Tongue (tissue), 3 donors: ENCODE data around the gene ECI1. TPM values are rescaled to one million over a fixed set of nuclear protein-coding genes. Genes with fewer than 3 reads are reported as not detected.
A peak's percentile ranks its signal among the peaks of the same experiment; 100 is the strongest.

Experiments used
- DNase-seq: peaks from one replicate; pipeline ENCODE4 v3.0.0-alpha.2; 2015
- small RNA-seq: library from RNA; depleted of rRNA; stranded (forward); fragments of <200 nt; gene quantifications from one replicate; pipeline ENCODE3, GENCODE V24; 2014; ENCODE audit warnings: low replicate concordance
- total RNA-seq: library from RNA; depleted of rRNA; stranded (reverse); fragments of >200 nt; gene quantifications from one replicate; pipeline ENCODE4 v1.2.3, GENCODE V29; 2014

ECI1 gene
- total RNA-seq, 1 donor from 2014 or later, result 83.7 TPM

DNA sequence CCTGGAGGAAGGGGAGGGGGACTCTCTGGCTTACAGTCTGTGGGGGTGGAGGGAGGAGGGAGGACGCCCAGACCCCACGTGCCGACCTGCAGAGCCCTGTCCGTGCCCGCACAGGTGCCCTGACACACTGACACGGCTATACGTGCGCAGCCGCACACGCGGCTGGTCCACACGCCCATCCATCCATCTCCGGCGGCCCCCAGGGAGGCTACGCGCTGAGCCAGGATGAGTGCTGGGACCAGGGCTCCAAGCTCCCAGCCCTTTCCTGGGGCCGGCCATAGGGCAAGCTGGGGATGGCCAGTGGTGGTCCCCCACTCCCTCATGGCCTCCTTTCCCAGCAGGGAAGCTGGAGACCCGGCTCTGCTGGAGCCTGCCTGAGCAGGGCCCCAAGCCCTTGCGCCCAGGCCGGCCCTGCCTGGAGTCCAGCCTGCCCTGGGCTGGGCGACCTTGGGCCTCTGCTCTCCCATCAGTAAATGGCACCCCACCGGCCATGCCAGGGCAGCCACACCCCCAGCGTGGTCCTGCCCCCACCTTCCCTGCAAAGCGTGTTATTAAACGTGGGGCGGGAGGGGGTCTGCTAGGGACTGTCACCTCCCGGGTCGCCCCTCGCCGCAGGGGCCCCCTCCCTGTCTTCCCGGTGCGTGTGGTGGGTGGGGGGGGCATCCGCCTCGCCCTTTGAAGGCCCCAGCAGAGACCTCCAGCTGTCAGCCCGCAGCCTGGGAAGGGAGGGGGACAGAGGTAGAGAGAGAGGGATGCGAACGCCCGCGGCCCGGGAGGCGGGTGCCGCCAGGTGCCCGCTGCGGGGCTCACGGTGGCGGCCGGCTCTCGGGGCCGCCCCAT lies 55.8 kb downstream of the ECI1 start:
- DNase-seq, result no peak

DNA sequence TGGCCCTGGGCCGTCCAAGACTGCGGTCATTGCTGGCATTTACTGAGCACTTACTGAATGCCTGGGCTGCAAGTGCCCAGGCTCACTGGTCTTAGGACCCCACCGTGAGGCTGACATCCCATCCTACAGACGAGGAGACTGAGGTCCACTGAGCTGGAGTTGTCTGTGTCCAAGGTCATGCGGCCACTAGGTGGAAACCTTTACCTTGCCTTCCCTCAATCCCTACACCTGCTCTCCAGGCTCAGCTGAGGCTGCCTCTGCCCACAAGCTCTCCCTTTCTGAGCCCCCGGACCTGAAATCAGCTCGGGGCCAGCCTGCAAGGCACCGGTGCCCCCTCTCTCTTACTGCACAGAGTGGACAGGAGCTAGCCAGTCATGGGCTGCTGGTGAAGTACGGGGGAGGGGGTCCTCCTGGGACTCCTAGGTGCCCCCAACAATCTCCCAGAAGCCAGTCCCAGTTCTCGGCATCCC lies 56.5 kb downstream of the ECI1 start:
- peak; percentile 57 for DNase-seq

DNA sequence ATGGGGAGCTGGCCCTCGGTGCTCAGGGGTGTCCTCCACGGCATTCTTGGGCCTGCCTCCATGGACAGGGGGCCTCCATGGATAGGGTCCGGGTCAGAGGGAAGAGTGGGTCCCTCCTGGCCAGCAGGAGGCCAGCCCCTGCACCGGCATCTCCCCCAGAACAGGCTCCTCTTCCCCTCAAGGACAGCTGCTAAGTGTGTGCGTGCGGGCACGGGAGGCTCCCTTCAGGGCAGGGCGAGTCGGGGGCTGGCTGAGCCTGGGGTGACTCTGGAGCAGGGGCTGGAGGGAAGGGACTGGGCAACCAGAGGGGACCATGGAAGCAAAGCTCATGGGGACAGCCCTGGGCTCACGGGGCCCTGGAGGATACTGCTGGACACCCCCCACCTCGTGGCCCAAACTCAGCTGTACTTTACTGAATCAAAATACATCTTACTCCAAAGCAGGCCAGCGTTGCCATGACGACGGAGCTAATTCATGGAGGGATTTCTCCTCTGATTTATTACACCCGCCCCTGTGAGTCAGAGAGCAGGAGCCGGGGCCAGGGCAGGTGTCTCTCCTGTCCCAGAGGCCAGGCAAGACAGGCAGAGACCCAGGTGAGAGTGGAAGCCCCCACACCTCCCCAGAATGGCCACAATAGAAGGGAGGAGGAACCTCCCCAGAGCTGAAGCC lies 57.1 kb downstream of the ECI1 start:
- peak; percentile 59 for DNase-seq

DNA sequence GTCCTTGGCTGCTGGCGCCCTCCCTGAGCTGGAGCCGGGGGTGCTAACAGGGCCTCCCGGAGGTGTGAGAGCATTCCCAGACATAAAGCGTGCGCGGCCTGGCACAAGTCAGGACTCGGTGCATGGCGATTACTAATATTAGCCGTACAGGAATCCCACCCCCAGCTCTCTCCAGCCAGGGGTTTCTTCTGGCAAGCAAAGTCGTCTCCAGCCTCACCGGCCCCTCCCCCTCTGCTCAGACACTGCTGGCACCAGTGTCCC lies 60.0 kb downstream of the ECI1 start:
- DNase-seq, result no peak

DNA sequence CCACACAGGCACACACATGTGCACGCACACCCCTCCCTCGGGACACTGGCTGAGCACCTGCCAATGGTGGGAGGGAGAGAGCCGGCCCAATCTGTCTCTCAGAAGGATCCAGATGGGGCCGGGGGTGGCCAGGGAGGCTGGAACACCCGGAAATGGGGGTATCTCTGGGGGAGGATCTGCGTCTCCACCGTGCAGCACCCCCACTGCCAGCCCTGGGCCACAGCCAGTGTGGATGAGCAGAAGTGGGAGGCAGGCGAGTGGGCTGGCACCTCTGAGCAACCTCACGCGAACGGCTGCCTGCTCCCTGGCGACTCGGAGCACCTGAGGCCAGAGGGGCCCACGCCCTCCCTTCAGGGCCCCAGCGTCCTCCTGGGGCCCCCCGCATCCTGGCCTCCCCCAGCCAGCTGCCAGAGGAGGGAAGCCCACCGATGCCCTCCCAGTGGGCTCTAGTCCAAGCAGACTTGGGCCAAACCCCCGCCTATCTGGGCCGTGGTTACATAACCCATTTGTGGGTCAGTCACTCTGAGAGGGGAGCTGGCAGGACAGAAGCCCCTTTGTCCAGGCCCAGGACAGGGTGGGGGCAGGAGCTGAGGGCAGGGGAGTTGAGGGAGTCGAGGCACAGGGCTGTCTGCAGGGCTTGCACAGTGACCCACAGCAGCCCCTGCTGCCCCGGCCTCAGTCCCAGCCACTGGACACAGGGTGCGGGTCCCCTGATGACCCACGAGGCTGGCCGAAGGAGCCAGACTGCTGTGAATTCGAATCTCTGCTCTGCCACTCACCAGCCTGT lies 60.5 kb downstream of the ECI1 start:
- DNase-seq, result no peak

DNA sequence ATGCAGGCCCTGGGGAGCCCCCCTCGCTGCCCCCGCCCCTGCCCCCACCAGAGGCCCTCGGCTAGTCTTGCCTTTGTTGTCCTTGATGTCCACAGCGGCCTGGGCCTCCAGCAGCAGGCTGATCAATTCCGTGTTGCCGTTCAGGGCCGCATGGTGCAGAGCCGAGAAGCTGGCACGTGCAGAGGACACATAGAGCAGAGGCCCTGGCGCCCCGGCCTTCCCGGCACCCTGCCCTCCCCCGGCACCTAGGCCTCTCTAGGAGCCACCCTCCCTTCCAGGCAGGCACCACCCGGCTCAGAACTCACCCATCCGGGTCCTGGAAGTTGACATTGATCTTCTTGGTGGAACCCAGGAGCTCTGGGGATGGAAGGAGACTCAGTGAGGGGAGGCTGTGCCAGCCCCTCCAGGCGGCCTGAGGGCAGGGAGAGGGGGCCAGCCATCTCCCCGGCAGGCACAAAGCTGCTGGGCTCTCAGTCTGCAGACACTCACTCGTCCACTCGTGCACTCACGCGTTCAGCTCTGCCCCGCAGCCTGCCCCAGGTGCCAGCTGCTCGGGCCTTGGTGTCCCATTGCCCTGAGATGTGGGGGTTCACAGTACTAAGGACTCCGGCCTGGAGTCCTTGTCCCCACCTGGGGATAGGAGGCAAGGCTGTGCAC lies 61.3 kb downstream of the ECI1 start:
- no peak for DNase-seq

Small RNA genes lying within 50 kb of the gene (small RNA-seq; reads per million reads assigned to genes)
- gene MIR3677 (not detected), gene MIR4717 (not detected)

Other genes starting within 250 kb of the ECI1 start
- 15.2 TPM for gene ZNF598, start 241.8 kb downstream of the ECI1 start, total RNA-seq
- gene NPW, start 231.8 kb downstream of the ECI1 start, total RNA-seq, result 0.82 TPM
- 45.7 TPM for gene NHERF2, start 224.7 kb downstream of the ECI1 start, total RNA-seq
- gene NTHL1, start 203.8 kb downstream of the ECI1 start, total RNA-seq, result 28.7 TPM
- gene TSC2, start 203.6 kb downstream of the ECI1 start, total RNA-seq, result 57.2 TPM
- gene PKD1, start 115.7 kb downstream of the ECI1 start, total RNA-seq, result 138 TPM
- not detected for gene RAB26, start 103.0 kb downstream of the ECI1 start, total RNA-seq
- 27.4 TPM for gene TRAF7, start 95.8 kb downstream of the ECI1 start, total RNA-seq
- 1.0 TPM for gene CASKIN1, start 55.0 kb downstream of the ECI1 start, total RNA-seq
- gene MLST8, start 46.1 kb downstream of the ECI1 start, total RNA-seq, result 27.0 TPM
- 1.9 TPM for gene BRICD5, start 40.7 kb downstream of the ECI1 start, total RNA-seq
- 18.2 TPM for gene PGP, start 36.7 kb downstream of the ECI1 start, total RNA-seq
- gene E4F1, start 28.0 kb downstream of the ECI1 start, total RNA-seq, result 23.7 TPM
- gene DNASE1L2, start 15.1 kb downstream of the ECI1 start, total RNA-seq, result 1.3 TPM
- gene RNPS1, start 16.5 kb upstream of the ECI1 start, total RNA-seq, result 90.2 TPM
- gene ABCA3, start 89.1 kb upstream of the ECI1 start, total RNA-seq, result 8.7 TPM
- gene CCNF, start 177.9 kb upstream of the ECI1 start, total RNA-seq, result 9.3 TPM
- 3.4 TPM for gene TEDC2, start 208.5 kb upstream of the ECI1 start, total RNA-seq
- gene NTN3, start 219.7 kb upstream of the ECI1 start, total RNA-seq, result 9.1 TPM
- 20.4 TPM for gene TBC1D24, start 223.5 kb upstream of the ECI1 start, total RNA-seq